HG03025 (cell line): Measurements from ENCODE around the gene BCL7C.
"Not testable (repeated sequence)": the region's sequence is repeated elsewhere in the genome, so short reads cannot be mapped to it uniquely, and the experiment has no call there.

Experiments used
- ATAC-seq: cut with Tn5 transposase; IDR thresholded peaks from one replicate; pipeline ENCODE4 v1.9.1; 2021; ENCODE audit warnings: mild to moderate bottlenecking, moderate library complexity; ENCODE audit not compliant: unreplicated experiment, low FRiP score

The BCL7C gene

DNA sequence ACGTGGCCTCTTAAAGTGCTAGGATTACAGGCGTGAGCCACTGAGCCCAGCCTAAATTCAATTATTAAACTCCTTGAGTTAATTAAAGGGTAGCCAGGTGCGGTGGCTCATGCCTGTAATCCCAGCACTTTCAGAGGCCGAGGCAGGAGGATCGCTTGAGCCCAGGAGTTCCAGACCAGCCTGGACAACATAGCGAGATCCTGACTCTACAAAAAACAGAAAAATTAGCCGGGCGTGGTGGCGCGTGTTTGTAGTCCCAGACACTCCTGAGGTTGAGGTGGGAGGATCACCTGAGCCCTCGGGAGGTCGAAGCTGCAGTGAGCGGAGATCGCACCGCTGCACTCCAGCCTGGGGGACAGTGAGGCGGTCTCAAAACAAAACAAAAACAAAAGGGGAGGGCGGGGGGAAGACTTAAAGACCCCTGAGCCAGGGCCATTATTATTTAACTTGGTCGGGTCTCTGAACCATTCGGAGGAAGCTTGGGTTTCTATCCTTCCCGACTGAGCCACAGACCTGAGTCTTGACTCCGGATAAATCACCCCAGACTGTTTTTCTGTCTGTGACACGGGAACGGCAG lies 19.5 kb downstream of the BCL7C start:
- no peak for ATAC-seq

DNA sequence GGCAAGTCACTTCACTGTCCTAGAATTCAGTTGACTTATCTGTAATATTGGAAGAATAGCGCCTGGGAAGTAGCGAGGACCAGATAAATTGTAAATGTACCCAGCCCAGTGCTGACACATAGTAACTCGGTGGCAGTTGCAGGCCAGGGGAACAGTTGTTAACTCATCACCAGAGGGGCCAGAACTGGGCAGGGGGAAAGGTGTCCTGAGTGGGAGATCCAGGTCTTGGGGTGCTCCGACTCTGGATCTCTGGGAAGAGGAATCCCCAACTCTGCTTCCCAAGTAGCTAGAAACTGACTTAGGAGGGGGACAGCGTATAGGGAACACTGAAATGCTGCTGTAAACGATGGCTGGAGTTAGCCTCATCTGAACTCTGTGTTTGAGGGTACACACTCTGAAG lies 23.0 kb downstream of the BCL7C start:
- ATAC-seq, result no peak

DNA sequence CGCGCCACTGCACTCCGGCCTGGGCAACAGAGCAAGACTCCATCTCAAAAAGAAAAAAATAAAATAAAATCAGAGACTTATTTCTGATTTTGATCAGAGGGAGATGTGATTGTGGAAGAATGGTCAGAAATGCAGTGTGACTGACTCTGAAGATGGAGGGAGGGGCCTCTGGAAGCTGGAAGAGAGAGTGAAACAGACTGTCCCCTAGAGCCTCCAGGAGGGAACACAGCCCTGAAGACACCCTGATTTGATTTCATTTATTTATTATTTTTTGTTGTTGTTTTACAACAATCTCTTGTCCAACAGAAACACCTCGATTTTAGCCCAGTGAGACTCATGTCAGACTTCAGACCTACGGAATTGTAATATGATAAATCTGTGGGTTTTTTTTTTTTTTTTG lies 26.1 kb downstream of the BCL7C start:
- no peak for ATAC-seq

DNA sequence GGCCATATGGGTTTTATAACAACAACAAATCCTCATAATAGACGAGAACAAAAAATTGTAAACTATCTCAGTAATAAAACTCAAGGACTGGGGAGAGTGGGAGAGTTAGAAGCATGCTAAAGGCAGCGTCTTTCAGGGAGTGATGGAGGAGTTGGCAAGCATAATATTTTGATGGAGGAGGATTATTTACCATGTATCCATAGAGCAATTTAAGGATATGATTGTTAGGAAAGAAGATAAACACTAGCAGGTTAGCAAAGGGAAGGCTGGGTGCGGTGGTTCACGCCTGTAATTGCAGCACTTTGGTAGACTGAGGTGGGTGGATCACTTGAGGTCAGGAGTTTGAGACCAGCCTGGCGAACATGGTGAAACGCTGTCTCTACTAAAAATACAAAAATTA lies 27.8 kb downstream of the BCL7C start:
- no peak for ATAC-seq

DNA sequence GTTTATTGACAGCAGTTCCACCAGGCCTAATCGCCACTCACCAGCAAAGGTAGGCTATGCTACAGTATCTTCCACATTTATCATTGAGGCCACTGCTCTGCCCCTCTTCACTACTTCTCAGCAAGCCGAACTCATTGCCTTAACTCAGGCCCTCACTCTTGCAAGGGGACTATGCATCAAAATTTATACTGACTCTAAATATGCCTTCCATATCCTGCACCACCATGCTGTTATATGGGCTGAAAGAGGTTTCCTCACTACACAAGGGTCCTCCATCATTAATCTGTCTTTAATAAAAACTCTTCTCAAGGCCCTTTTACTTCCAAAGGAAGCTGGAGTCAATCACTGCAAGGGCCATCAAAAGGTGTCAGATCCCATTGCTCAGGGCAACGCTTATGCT lies 30.7 kb downstream of the BCL7C start:
- not testable (repeated sequence) for ATAC-seq

DNA sequence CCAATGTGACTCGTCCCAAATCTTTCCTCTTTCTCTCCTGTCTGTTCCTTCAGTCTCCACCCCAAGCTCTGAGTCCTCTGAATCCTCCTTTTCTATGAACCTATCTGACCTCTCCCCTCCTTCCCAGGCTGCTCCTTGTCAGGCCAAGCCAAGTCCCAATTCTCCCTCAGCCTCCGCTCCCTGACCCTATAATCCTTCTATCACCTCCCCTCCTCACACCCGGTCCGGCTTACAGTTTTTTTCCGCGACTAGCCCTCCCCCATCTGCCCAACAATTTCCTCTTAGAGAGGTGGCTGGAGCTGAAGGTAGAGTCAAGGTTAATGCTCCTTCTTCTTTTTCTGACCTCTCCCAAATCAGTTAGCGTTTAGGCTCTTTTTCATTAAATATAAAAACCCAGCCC lies 33.1 kb downstream of the BCL7C start:
- ATAC-seq, result not testable (repeated sequence)

DNA sequence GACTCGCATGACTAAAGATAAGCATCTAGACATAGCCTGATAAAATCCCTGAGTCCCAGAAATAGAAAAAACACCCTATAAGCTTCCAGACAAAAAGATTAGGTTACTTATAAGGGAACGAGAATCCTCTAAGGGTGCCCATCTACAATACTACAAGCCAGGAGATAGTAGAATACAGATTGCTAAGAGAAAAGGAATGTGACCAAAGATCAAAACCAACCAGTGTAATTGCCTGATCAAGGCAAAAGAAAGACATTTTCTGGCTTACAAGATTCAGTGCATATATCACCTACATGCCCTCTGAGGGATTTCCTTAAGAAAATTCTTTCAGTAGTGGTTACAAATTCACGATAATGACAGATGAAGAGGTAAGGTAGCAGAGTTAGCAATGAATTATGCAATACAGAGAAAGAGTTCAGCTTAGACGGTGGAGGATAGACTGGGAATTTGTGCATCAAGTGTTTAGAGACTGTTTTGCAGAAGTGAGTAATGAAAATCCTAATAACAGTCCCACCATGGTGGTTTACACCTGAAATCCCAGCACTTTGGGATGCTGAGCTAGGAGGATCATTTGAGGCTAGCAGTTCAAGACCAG lies 35.0 kb downstream of the BCL7C start:
- no peak for ATAC-seq

DNA sequence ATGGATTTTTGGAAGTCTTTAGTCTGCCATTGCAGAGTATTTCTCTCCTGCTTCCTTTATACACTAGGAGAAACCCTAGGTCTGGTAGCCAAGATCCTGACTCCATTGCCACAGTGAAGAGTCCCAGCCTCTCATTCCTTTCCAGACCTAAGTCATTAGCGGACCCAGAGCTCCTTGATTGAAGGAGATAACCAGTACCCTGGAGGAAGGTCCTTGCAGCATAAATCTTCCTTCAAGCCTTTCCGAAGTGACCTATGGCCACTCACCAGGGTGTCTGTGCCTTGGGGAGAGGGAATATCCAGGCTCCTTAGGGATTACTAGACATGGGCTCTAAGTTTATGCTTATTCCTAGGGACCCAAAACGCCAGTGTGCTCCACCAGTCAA lies 35.8 kb downstream of the BCL7C start:
- no peak for ATAC-seq

DNA sequence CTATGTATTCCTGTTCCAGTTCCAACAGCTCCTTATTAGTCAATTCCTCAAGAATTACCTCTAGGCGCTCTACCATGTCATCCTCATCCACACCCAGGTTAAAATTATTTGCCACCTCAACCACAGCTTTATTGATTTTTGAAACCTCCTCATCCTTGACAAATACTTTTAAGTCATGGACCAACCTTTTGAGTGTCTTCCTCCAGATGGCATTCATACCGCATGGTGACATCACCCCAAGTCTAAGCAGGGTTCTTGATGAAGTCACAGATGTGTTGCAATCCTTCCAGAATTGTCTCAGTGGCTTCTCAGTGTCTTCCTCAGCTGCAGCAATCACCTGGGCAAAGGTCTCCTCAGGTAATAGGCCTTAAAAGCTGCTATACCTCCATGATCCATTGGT lies 40.1 kb downstream of the BCL7C start:
- no peak for ATAC-seq

DNA sequence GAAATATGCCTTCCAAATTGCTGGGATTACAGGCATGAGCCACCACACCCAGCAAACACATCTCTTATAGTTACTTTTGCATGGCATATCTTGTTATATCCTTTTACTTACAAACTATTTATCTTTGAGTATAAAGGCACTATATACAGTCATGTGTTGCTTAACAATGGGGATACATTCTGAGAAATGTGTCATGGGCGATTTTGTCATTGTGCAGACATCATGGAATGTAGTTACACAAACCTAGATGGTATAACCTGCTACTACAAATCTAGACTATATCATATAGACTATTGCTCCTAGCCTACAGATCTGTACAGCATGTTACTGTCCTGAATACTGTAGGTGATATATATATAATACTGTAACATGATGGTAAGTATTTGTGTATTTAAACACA lies 43.6 kb downstream of the BCL7C start:
- ATAC-seq, result no peak

DNA sequence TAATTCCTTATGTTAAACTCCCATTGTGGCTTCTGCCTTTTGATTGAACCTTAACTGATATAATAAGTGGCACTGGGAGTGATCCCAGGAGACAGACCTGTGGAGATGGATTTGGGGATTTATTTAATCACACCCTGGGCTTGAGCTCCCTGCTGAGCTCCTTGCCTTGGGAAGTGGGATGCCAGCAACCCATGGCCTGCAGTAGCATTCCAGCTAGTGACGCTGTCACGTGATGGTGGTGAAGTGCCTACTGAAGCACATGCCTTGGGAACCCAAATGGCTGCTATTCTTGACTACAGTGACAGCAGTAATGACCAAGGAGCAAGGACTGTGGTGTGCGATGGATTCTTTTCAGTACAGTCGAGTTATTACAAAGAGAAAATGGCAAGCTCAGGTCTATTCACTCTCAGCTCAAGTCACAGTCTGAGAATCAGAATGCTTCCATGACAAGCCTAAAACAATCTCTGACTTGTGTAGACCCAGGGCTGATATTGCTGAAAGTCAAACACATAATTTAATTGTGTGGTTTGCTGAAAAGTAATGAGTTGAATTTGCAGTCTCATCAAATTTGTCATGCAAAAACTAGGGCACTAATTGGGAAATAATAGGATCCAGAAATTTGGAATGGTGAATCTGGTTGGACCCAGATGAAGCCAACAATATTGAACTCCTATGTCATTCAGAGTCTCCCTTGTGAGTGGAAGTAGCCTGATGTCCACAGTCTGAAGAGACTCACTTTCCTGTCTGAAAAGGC lies 47.1 kb downstream of the BCL7C start:
- ATAC-seq, result no peak

DNA sequence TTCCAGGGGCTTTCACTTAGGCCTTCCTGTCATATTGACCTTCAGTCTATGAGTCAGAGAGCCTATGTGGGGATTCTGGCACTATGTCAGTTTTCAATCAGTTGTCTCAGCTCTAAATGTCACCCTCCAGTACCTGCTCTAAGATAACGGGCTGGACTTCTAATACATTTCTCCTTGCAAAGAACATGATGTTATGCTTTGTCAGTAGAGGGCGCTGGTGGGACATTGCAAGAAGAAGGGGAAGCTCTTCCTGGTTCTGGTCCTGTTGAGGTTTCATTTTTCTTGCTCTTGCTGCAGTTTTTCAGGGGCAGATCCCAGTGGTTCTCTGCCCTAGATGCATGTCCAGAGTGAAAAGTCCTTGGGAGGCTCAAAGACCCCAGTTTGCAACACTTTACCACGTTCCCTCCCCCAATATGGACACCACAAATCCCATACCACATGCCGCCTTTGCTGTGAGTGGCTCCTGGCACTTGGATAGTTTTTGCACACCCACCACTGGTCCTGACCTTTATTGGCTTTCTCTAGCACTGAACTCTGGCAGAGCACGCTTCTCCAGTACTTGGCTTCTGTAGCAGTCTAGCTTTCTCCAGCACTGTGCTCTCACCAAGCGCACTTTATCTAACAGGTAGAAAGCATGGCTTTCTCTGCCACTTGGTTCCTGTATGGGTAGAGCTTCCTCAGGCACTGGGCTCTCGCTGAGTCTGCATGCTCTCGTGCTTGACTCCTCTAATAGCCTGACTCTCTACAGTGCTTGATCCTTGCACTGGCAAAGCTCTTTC lies 49.0 kb downstream of the BCL7C start:
- no peak for ATAC-seq

DNA sequence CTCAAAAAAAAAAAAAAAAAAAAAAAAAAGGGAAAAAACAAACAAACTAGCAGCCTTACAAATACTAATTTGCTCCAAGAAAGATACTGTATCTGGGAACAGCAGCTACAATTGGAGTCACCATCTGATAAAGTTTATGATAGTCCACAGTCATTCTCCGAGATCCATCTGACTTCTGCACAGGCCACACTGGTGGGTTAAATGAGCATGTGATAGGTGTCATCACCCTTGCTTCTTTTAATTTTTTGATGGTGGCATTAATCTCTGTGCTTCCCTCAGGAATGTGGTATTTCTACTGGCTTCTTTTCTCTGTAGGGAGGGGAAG lies 49.6 kb downstream of the BCL7C start:
- no peak for ATAC-seq

DNA sequence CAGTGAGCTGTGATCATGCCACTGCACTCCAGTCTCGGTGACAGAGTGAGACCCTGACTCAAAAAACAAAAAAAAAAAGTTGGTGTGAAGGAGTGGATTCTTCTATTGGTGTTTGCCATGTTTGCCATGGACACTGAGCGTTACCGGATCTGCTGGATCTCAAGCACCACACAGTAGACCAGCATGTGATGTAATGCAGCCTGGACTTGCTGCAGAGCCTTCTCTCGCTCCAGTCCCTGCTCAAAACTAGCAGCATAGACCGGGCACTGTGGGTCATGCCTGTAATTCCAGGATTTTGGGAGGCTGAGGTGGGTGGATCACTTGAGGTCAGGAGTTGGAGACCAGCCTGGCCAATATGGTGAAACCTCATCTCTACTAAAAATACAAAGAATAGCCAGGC lies 50.4 kb downstream of the BCL7C start:
- no peak for ATAC-seq

DNA sequence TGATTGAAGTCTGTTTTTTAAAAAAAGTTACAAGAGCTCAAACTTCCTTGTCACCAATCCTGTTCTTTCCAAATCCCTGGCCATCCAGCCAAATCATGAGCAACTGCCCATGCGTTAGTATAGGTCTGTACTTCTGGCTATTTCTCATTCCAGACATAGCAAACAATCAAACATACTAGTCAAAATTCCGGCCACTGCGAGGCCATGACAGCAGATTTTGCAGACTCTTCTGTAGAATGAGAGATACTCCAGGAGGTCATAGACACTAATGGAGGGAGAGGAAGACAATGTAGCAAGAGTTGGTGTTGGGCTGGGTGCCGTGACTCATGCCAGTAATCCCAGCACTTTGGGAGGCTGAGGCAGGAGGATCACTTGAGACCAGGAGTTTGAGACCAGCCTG lies 50.9 kb downstream of the BCL7C start:
- no peak for ATAC-seq

DNA sequence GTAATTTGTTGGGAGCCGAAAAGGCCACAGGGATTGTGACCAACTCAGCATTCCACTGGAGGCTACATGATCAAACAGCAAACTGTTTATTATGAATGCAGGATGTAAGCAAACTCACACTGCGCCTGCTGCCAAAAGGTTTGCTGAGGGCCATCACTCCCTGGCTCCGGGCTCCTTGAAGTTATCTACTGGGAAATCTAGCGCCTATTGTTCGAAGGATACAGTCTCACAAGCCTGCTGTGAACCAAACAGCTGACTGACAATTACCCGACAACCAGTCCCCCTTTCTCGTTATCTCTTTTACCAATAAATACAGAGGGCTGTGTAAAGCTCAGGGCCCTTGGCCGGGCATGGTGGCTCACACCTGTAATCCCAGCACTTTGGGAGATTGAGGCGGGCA lies 52.5 kb downstream of the BCL7C start:
- ATAC-seq, result no peak

DNA sequence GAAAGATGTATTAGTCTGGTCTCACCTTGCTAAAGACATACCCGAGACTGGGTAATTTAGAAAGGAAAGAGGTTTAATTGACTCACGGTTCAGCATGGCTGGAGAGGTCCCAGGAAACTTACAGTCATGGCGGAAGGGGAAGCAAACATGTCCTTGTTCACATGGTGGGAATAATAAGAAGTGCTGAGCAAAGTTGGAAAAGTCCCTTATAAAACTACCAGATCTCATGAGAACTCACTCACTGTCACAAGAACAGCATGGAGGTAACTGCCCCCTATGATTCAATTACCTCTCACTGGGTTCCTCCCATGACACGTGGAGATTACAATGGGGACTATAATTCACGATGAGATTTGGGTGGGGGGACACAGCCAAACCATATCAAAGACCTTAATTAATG lies 53.3 kb downstream of the BCL7C start:
- ATAC-seq, result no peak

DNA sequence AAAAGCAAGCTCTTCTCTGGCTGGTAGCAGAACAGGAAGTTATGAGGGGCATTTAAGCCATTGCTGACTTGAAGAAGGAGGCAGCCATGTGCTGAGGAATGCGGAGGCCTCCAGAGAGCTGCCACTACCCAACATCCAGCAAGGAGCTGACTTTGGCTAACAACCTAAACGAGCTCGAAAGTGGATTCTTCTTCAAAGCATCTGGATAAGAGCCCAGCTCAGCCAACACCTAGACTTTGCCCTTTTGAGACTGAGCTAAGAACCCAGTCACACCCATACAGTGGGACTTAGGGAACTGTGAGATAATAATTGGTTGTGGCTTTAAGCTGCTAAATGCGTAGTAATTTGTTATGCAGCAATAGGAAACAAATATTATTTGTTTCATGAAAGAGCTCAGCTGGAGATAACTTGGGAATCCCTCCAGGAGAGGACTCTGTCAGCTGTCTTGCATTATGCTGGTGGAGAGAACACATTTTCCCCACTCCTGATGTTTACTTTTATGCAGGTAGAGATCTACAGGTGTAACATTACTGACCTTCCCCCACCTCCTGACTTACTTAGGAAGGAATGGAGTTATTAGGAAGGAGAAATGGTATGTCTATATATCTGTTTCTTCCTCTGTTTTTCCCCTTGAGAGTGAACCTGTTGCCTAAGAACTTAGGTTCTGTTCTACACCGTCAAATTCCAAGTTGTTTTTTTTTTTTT lies 54.2 kb downstream of the BCL7C start:
- ATAC-seq, result no peak

DNA sequence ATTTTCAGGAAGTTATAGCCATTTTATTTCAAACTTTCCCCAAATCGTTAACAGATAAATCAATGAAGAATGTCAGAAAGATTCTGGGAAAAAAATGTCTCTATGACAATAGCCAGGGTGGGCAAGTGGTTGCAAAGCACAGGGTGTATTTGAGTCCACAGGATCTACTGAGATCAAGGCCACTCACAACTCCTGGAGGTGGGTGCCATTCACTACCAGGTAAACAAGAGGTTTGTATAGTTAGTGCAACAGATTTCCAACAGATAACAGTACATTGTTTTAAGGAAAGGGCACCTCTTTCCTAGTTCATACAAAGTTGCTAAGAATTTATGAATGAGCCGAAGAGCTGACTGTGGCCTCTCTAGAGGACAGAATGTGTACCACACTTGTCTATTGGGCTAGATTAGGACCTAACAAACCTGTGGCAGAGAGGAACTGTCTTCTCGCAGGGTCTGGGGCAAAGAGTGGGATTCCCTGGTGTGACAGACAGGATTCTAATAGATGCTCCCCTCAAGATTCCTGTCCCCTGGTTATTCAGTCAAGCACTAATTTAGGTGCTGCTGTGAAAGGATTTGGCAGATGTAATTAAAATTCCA lies 54.9 kb downstream of the BCL7C start:
- no peak for ATAC-seq

DNA sequence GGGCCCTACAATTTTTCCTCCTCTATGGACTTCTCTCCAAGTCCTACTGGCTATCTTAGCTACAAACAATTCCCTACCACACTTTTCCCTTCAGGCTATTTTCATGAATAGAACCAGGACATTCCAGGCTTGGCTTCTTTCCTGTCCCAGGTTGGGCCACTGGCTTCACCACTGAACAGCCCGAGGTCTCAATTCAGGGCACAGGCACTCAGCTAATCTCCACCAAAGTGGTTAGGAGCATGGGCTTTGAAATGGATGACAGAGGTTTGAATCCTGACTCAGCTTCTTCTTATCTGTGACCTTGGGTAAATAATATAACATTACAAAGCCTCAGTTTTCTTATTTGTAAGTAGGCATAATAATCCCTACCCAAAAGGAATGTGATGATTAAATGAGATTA lies 56.0 kb downstream of the BCL7C start:
- ATAC-seq, result no peak
